Vagina (tissue), 2 donors: Measurements from ENCODE around the gene ADGRL2. TPM values are rescaled to one million over a fixed set of nuclear protein-coding genes. Genes with fewer than 3 reads are reported as not detected.

Experiments
- DNase-seq, 2 donors: peaks; one replicate each; pipeline ENCODE4 v3.0.0-alpha.2; 2017; ENCODE audit errors: extremely low spot score in 2 of 2
- H3K27ac ChIP-seq: fragments of 200-600 bp; sonication (generic); one replicate; pipeline ENCODE4 v1.5.1; 2019
- H3K27me3 ChIP-seq: fragments of 200-600 bp; sonication (generic); one replicate; pipeline ENCODE4 v1.5.1; 2019
- H3K36me3 ChIP-seq, 2 donors: fragments of 200-600 bp; sonication (generic); one replicate each; pipeline ENCODE4 v1.5.1; 2017 to 2019
- H3K4me1 ChIP-seq: fragments of 200-600 bp; sonication (generic); one replicate; pipeline ENCODE4 v1.5.1; 2019
- H3K4me3 ChIP-seq, 2 donors: fragments of 200-600 bp; sonication (generic); 1 replicate in 1 of 2; 2 replicates in 1 of 2; pipeline ENCODE4 v1.5.1; 2016 to 2019
- H3K9me3 ChIP-seq: fragments of 200-600 bp; sonication (generic); one replicate; pipeline ENCODE4 v1.5.1; 2019
- CTCF ChIP-seq, 3 experiments: fragments of 450-650 bp in 2 of 3; fragments of 200-600 bp in 1 of 3; sonication (generic) in 1 of 3; IDR thresholded peaks; one replicate each; pipeline ENCODE4 v1.5.1; 2017 to 2019; ENCODE audit warnings: antibody characterized with exemption in 3 of 3, mild to moderate bottlenecking in 2 of 3, moderate library complexity in 2 of 3
- POLR2A ChIP-seq, 2 donors: fragments of 450-650 bp; IDR thresholded peaks; one replicate each; pipeline ENCODE4 v1.6.1; 2017; ENCODE audit warnings: antibody characterized with exemption in 2 of 2, mild to moderate bottlenecking in 2 of 2, moderate library complexity in 2 of 2
- POLR2AphosphoS5 ChIP-seq, 2 donors: sonication (generic); formaldehyde crosslinking; IDR thresholded peaks; one replicate each; pipeline ENCODE4 v1.9.0; 2017; ENCODE audit warnings: antibody characterized with exemption in 2 of 2, mild to moderate bottlenecking in 2 of 2, low read depth in 1 of 2; ENCODE audit not compliant: insufficient read depth in 1 of 2
- intact Hi-C: fragments of 100-400 bp; cut with DNase I; formaldehyde crosslinking; loops from one replicate; pipeline ENCODE4 v1.15.1; 2023
- total RNA-seq: library from RNA; depleted of rRNA; stranded (reverse); fragments of >200 nt; gene quantifications from one replicate; pipeline ENCODE4 v1.2.3, GENCODE V29; 2016

ADGRL2 gene
- total RNA-seq, 1 donor from 2014 or later = 68.0 TPM

- intact Hi-C loops = no loop called here
- H3K27ac ChIP-seq = peak overlapping the region; percentile 94
- H3K9me3 ChIP-seq = no peaks in the 10 kb centered on the region
- H3K4me1 ChIP-seq = peaks cover 19% of the 10 kb centered on the region
- peak overlapping the region; percentile 79 to 88 for H3K4me3 ChIP-seq
- no peak for TF ChIP-seq POLR2A (IDR thresholded peaks at IDR 0.05)
- no peak for TF ChIP-seq CTCF (IDR thresholded peaks at IDR 0.05)
- TF ChIP-seq POLR2AphosphoS5 (IDR thresholded peaks at IDR 0.05; ENCODE audit: insufficient read depth in 1 of 2, low read depth in 1 of 2) = peak in 1 of 2 donors; percentile 63
- DNase-seq = no peak
- no peaks in the 10 kb centered on the region for H3K36me3 ChIP-seq
- no peaks in the 10 kb centered on the region for H3K27me3 ChIP-seq
Measured at GRCh38 chr1:81801651-81802456, 1.1 kb downstream of the ADGRL2 start.

GRCh38 chr1:81802457-81802706, 1.6 kb downstream of the ADGRL2 start:
- peaks cover 19% of the 10 kb centered on the region for H3K4me1 ChIP-seq
- no peak for DNase-seq
- no peaks in the 10 kb centered on the region for H3K36me3 ChIP-seq
- TF ChIP-seq POLR2A (IDR thresholded peaks at IDR 0.05) (no peak), POLR2AphosphoS5 (IDR thresholded peaks at IDR 0.05; ENCODE audit: insufficient read depth in 1 of 2, low read depth in 1 of 2) (no peak), CTCF (IDR thresholded peaks at IDR 0.05) (no peak)
- no peaks in the 10 kb centered on the region for H3K27me3 ChIP-seq
- no peaks in the 10 kb centered on the region for H3K9me3 ChIP-seq
- peak overlapping the region; percentile 79 to 88 for H3K4me3 ChIP-seq
- H3K27ac ChIP-seq = peak overlapping the region; percentile 94
- intact Hi-C loops = no loop called here

GRCh38 chr1:81802707-81803430, 2.1 kb downstream of the ADGRL2 start:
- Histone ChIP-seq H3K4me1 (peaks cover 19% of the 10 kb centered on the region), H3K4me3 (peak overlapping the region; percentile 79 to 88)
- intact Hi-C loops = no loop called here

GRCh38 chr1:81803431-81804110, 2.8 kb downstream of the ADGRL2 start:
- no peak for TF ChIP-seq POLR2AphosphoS5 (IDR thresholded peaks at IDR 0.05; ENCODE audit: insufficient read depth in 1 of 2, low read depth in 1 of 2)
- TF ChIP-seq POLR2A (IDR thresholded peaks at IDR 0.05) = no peak
- TF ChIP-seq CTCF (IDR thresholded peaks at IDR 0.05) = no peak
- intact Hi-C loops = no loop called here
- Histone ChIP-seq H3K4me3 (peak overlapping the region; percentile 79 to 88), H3K27ac (peak overlapping the region; percentile 94), H3K9me3 (no peaks in the 10 kb centered on the region), H3K36me3 (no peaks in the 10 kb centered on the region), H3K4me1 (peaks cover 19% of the 10 kb centered on the region), H3K27me3 (no peaks in the 10 kb centered on the region)
- no peak for DNase-seq

More at GRCh38 chr1:81802707-81803430, 2.1 kb downstream of the ADGRL2 start:
- Histone ChIP-seq H3K27me3 (no peaks in the 10 kb centered on the region), H3K36me3 (no peaks in the 10 kb centered on the region), H3K9me3 (no peaks in the 10 kb centered on the region), H3K27ac (peak overlapping the region; percentile 94)
- DNase-seq = peak in 1 of 2 donors; percentile 88
- peak in 2 of 3 experiments; percentile 17 to 41 for TF ChIP-seq CTCF (IDR thresholded peaks at IDR 0.05)
- TF ChIP-seq POLR2AphosphoS5 (IDR thresholded peaks at IDR 0.05; ENCODE audit: insufficient read depth in 1 of 2, low read depth in 1 of 2) = peak in 1 of 2 donors; percentile 53
- TF ChIP-seq POLR2A (IDR thresholded peaks at IDR 0.05) = no peak
